Liver (tissue), 3 donors: ENCODE results near the gene ITGBL1.

Experiments used
- JUND ChIP-seq, 2 donors: IDR thresholded peaks; 2 replicates each; pipeline ENCODE4 v1.6.1; 2016; ENCODE audit warnings: antibody characterized with exemption in 2 of 2
- MAX ChIP-seq: IDR thresholded peaks from 2 replicates; pipeline ENCODE4 v1.6.1; 2016; ENCODE audit warnings: antibody characterized with exemption
- RAD21 ChIP-seq, 2 donors: IDR thresholded peaks; 2 replicates each; pipeline ENCODE4 v1.6.1; 2016; ENCODE audit warnings: antibody characterized with exemption in 2 of 2, mild to moderate bottlenecking in 2 of 2
- SP1 ChIP-seq: IDR thresholded peaks from 2 replicates; pipeline ENCODE4 v1.6.1; 2018; ENCODE audit warnings: antibody characterized with exemption, mild to moderate bottlenecking
- YY1 ChIP-seq: IDR thresholded peaks from 2 replicates; pipeline ENCODE4 v1.6.1; 2016; ENCODE audit warnings: antibody characterized with exemption, mild to moderate bottlenecking
- ZBTB33 ChIP-seq: IDR thresholded peaks from 2 replicates; pipeline ENCODE4 v1.6.1; 2016; ENCODE audit warnings: antibody characterized with exemption
- TF ChIP-seq, protein P1 (sequence below): fragments of 150-350 bp; IDR thresholded peaks from 2 replicates; pipeline ENCODE4 v1.5.1; 2017; ENCODE audit warnings: improper control_type of control experiment, low read depth, low read length; ENCODE audit not compliant: missing input control
- TF ChIP-seq, protein P2 (sequence below): IDR thresholded peaks from 2 replicates; pipeline ENCODE4 v1.6.1; 2016; ENCODE audit warnings: antibody characterized with exemption, mild to moderate bottlenecking
- donor health status: healthy.
- donor health status: healthy.

- TF ChIP-seq, protein P1, sequence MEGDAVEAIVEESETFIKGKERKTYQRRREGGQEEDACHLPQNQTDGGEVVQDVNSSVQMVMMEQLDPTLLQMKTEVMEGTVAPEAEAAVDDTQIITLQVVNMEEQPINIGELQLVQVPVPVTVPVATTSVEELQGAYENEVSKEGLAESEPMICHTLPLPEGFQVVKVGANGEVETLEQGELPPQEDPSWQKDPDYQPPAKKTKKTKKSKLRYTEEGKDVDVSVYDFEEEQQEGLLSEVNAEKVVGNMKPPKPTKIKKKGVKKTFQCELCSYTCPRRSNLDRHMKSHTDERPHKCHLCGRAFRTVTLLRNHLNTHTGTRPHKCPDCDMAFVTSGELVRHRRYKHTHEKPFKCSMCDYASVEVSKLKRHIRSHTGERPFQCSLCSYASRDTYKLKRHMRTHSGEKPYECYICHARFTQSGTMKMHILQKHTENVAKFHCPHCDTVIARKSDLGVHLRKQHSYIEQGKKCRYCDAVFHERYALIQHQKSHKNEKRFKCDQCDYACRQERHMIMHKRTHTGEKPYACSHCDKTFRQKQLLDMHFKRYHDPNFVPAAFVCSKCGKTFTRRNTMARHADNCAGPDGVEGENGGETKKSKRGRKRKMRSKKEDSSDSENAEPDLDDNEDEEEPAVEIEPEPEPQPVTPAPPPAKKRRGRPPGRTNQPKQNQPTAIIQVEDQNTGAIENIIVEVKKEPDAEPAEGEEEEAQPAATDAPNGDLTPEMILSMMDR: no peak
- TF ChIP-seq MAX (no peak), JUND (IDR thresholded peaks at IDR 0.05) (no peak), YY1 (no peak), ZBTB33 (no peak), RAD21 (IDR thresholded peaks at IDR 0.05) (no peak), SP1 (no peak)
- TF ChIP-seq, protein P2, sequence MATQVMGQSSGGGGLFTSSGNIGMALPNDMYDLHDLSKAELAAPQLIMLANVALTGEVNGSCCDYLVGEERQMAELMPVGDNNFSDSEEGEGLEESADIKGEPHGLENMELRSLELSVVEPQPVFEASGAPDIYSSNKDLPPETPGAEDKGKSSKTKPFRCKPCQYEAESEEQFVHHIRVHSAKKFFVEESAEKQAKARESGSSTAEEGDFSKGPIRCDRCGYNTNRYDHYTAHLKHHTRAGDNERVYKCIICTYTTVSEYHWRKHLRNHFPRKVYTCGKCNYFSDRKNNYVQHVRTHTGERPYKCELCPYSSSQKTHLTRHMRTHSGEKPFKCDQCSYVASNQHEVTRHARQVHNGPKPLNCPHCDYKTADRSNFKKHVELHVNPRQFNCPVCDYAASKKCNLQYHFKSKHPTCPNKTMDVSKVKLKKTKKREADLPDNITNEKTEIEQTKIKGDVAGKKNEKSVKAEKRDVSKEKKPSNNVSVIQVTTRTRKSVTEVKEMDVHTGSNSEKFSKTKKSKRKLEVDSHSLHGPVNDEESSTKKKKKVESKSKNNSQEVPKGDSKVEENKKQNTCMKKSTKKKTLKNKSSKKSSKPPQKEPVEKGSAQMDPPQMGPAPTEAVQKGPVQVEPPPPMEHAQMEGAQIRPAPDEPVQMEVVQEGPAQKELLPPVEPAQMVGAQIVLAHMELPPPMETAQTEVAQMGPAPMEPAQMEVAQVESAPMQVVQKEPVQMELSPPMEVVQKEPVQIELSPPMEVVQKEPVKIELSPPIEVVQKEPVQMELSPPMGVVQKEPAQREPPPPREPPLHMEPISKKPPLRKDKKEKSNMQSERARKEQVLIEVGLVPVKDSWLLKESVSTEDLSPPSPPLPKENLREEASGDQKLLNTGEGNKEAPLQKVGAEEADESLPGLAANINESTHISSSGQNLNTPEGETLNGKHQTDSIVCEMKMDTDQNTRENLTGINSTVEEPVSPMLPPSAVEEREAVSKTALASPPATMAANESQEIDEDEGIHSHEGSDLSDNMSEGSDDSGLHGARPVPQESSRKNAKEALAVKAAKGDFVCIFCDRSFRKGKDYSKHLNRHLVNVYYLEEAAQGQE: no peak
Measured at GRCh38 chr13:101569807-101570206, 117.3 kb downstream of the ITGBL1 start.
